Liver (tissue), 9 donors: ENCODE measurements around the gene P2RY1. TPM values are rescaled to one million over a fixed set of nuclear protein-coding genes. Genes with fewer than 3 reads are reported as not detected.
"Not testable (repeated sequence)": the region's sequence is repeated elsewhere in the genome, so short reads cannot be mapped to it uniquely, and the experiment has no call there.

Source experiments
- DNase-seq: peaks from one replicate; pipeline ENCODE4 v3.0.0-alpha.2; 2017; ENCODE audit warnings: low spot score
- H3K27ac ChIP-seq, 2 donors: one replicate each; pipeline ENCODE4 v1.7.0; 2013; ENCODE audit warnings: inconsistent platforms in 2 of 2, low read length in 2 of 2, control low read depth in 1 of 2, low read depth in 1 of 2, mild to moderate bottlenecking in 1 of 2
- H3K27me3 ChIP-seq, 4 donors: one replicate each; pipeline versions ENCODE4 v1.6.1 to v1.7.0; 2013; ENCODE audit warnings: low read length in 3 of 4, inconsistent platforms in 1 of 4, mild to moderate bottlenecking in 1 of 4, moderate library complexity in 1 of 4; ENCODE audit not compliant: control insufficient read depth in 4 of 4, insufficient read depth in 4 of 4
- H3K36me3 ChIP-seq, 4 donors: one replicate each; pipeline versions ENCODE4 v1.6.1 to v1.7.0; 2013; ENCODE audit warnings: low read length in 3 of 4, mild to moderate bottlenecking in 3 of 4, low read depth in 1 of 4, moderate library complexity in 1 of 4; ENCODE audit not compliant: control insufficient read depth in 4 of 4, insufficient read depth in 3 of 4
- H3K4me1 ChIP-seq, 4 donors: one replicate each; pipeline versions ENCODE4 v1.6.1 to v1.7.0; 2013; ENCODE audit warnings: low read length in 3 of 4, mild to moderate bottlenecking in 3 of 4, moderate library complexity in 1 of 4; ENCODE audit not compliant: control insufficient read depth in 4 of 4, insufficient read depth in 4 of 4
- H3K4me3 ChIP-seq, 3 donors: one replicate each; pipeline versions ENCODE4 v1.6.1 to v1.7.0; 2013; ENCODE audit warnings: low read length in 3 of 3, control low read depth in 1 of 3, low read depth in 1 of 3, mild to moderate bottlenecking in 1 of 3
- H3K9ac ChIP-seq, 2 donors: one replicate each; pipeline ENCODE4 v1.7.0; 2013; ENCODE audit warnings: low read length in 2 of 2, mild to moderate bottlenecking in 2 of 2, moderate library complexity in 2 of 2, control low read depth in 1 of 2, low read depth in 1 of 2
- H3K9me3 ChIP-seq, 4 donors: one replicate each; pipeline versions ENCODE4 v1.6.1 to v1.7.0; 2013; ENCODE audit warnings: low read length in 3 of 4; ENCODE audit not compliant: control insufficient read depth in 4 of 4
- ATF3 ChIP-seq: IDR thresholded peaks from 2 replicates; pipeline ENCODE4 v1.6.1; 2016; ENCODE audit warnings: antibody characterized with exemption
- CTCF ChIP-seq: fragments of 150-350 bp; IDR thresholded peaks from 2 replicates; pipeline ENCODE4 v1.5.1; 2017; ENCODE audit warnings: improper control_type of control experiment, low read depth, low read length; ENCODE audit not compliant: missing input control
- EGR1 ChIP-seq, 2 donors: IDR thresholded peaks; 2 replicates each; pipeline ENCODE4 v1.6.1; 2016 to 2018; ENCODE audit warnings: antibody characterized with exemption in 2 of 2, low read depth in 2 of 2
- FOXA1 ChIP-seq: IDR thresholded peaks from 2 replicates; pipeline ENCODE4 v1.6.1; 2016; ENCODE audit warnings: antibody characterized with exemption
- FOXA2 ChIP-seq: IDR thresholded peaks from 2 replicates; pipeline ENCODE4 v1.6.1; 2016; ENCODE audit warnings: antibody characterized with exemption
- GABPA ChIP-seq, 2 donors: IDR thresholded peaks in 1 of 2; conservative IDR thresholded peaks in 1 of 2; 2 replicates each; pipeline ENCODE4 v1.6.1; 2016; ENCODE audit warnings: antibody characterized with exemption in 2 of 2, mild to moderate bottlenecking in 1 of 2, moderate library complexity in 1 of 2
- HNF4A ChIP-seq, 2 donors: conservative IDR thresholded peaks; 2 replicates each; pipeline ENCODE4 v1.6.1; 2016; ENCODE audit warnings: antibody characterized with exemption in 2 of 2, mild to moderate bottlenecking in 2 of 2
- HNF4G ChIP-seq: IDR thresholded peaks from 2 replicates; pipeline ENCODE4 v1.6.1; 2016; ENCODE audit warnings: antibody characterized with exemption
- JUND ChIP-seq, 2 donors: IDR thresholded peaks; 2 replicates each; pipeline ENCODE4 v1.6.1; 2016; ENCODE audit warnings: antibody characterized with exemption in 2 of 2
- MAX ChIP-seq: IDR thresholded peaks from 2 replicates; pipeline ENCODE4 v1.6.1; 2016; ENCODE audit warnings: antibody characterized with exemption
- NR2F2 ChIP-seq: IDR thresholded peaks from 2 replicates; pipeline ENCODE4 v1.6.1; 2016; ENCODE audit warnings: antibody characterized with exemption
- RAD21 ChIP-seq, 2 donors: IDR thresholded peaks; 2 replicates each; pipeline ENCODE4 v1.6.1; 2016; ENCODE audit warnings: antibody characterized with exemption in 2 of 2, mild to moderate bottlenecking in 2 of 2
- REST ChIP-seq: IDR thresholded peaks from 2 replicates; pipeline ENCODE4 v1.6.1; 2016; ENCODE audit warnings: antibody characterized with exemption, mild to moderate bottlenecking
- RXRA ChIP-seq, 2 donors: IDR thresholded peaks; 2 replicates each; pipeline ENCODE4 v1.6.1; 2017 to 2018; ENCODE audit warnings: antibody characterized with exemption in 2 of 2, mild to moderate bottlenecking in 1 of 2
- SP1 ChIP-seq: IDR thresholded peaks from 2 replicates; pipeline ENCODE4 v1.6.1; 2018; ENCODE audit warnings: antibody characterized with exemption, mild to moderate bottlenecking
- TAF1 ChIP-seq: conservative IDR thresholded peaks from 2 replicates; pipeline ENCODE4 v1.6.1; 2016; ENCODE audit warnings: antibody characterized with exemption, mild to moderate bottlenecking
- YY1 ChIP-seq: IDR thresholded peaks from 2 replicates; pipeline ENCODE4 v1.6.1; 2016; ENCODE audit warnings: antibody characterized with exemption, mild to moderate bottlenecking
- WGBS: extraction: QIAGEN DNeasy Blood & Tissue Kit; methylation state at CpG from one replicate; pipeline ENCODE4 v1.1.7; 2013; 5-methylcytosine and 5-hydroxymethylcytosine counted together
- polyA plus RNA-seq, 2 donors: library from polyadenylated mRNA; stranded (reverse) in 1 of 2; unstranded in 1 of 2; fragments of 200-250 nt in 1 of 2; fragments of >200 nt in 1 of 2; fragmentation: Nextera tagmentation in 1 of 2; extraction: Ambion mirVana in 1 of 2; gene quantifications; one replicate each; pipeline versions ENCODE4 v1.2.1 to v1.2.3, GENCODE V29; 2013 to 2015
- total RNA-seq, 2 donors: library from RNA; depleted of rRNA; stranded (reverse); fragments of >200 nt; gene quantifications; one replicate each; pipeline ENCODE4 v1.2.3, GENCODE V29; 2014
- TF ChIP-seq, protein P1 (sequence below): IDR thresholded peaks from 2 replicates; pipeline ENCODE4 v1.6.1; 2016; ENCODE audit warnings: antibody characterized with exemption
- donor health status: healthy.
- donor health status: healthy.
- donor health status: healthy.
- donor health status: healthy.
- donor health status: healthy.

P2RY1 gene
- total and polyA plus RNA-seq, 4 donors, result 0.54 to 7.5 (median 1.9) TPM

- H3K36me3 ChIP-seq, result no peaks in the 10 kb centered on the region
- H3K4me3 ChIP-seq, result no peak overlapping the region
- H3K4me1 ChIP-seq, result no peaks in the 10 kb centered on the region
- no peak overlapping the region for H3K27ac ChIP-seq
- TF ChIP-seq RAD21 (IDR thresholded peaks at IDR 0.05) (no peak), SP1 (no peak), HNF4A (conservative IDR thresholded peaks at IDR 0.05) (no peak), EGR1 (IDR thresholded peaks at IDR 0.05; ENCODE audit: low read depth in 2 of 2) (no peak), JUND (IDR thresholded peaks at IDR 0.05) (no peak), FOXA1 (no peak), HNF4G (no peak)
- H3K27me3 ChIP-seq, result no peaks in the 10 kb centered on the region
- H3K9ac ChIP-seq, result no peak overlapping the region
- DNase-seq, result no peak
- no peaks in the 10 kb centered on the region for H3K9me3 ChIP-seq
These were observed 30.8 kb downstream of the P2RY1 start for GRCh38 chr3:152865668-152866245.

- Histone ChIP-seq H3K9ac (no peak overlapping the region), H3K27ac (no peak overlapping the region), H3K27me3 (no peaks in the 10 kb centered on the region), H3K4me3 (no peak overlapping the region), H3K9me3 (no peaks in the 10 kb centered on the region), H3K4me1 (no peaks in the 10 kb centered on the region), H3K36me3 (no peaks in the 10 kb centered on the region)
- WGBS, result 84% methylated on average over 5 of the region's 5 CpGs
- no peak for DNase-seq
- TF ChIP-seq CTCF, result no peak
- no peak for TF ChIP-seq GABPA (IDR thresholded peaks at IDR 0.05 in 1 of 2, conservative IDR thresholded peaks at IDR 0.05 in 1 of 2)
- TF ChIP-seq FOXA2, result no peak
- TF ChIP-seq EGR1 (IDR thresholded peaks at IDR 0.05; ENCODE audit: low read depth in 2 of 2), result no peak
- TF ChIP-seq YY1, result no peak
- TF ChIP-seq HNF4A (conservative IDR thresholded peaks at IDR 0.05), result no peak
- TF ChIP-seq REST, result no peak
- no peak for TF ChIP-seq TAF1
- TF ChIP-seq SP1, result no peak
- no peak for TF ChIP-seq FOXA1
- TF ChIP-seq JUND (IDR thresholded peaks at IDR 0.05), result no peak
- no peak for TF ChIP-seq HNF4G
- no peak for TF ChIP-seq MAX
- TF ChIP-seq, protein P1, sequence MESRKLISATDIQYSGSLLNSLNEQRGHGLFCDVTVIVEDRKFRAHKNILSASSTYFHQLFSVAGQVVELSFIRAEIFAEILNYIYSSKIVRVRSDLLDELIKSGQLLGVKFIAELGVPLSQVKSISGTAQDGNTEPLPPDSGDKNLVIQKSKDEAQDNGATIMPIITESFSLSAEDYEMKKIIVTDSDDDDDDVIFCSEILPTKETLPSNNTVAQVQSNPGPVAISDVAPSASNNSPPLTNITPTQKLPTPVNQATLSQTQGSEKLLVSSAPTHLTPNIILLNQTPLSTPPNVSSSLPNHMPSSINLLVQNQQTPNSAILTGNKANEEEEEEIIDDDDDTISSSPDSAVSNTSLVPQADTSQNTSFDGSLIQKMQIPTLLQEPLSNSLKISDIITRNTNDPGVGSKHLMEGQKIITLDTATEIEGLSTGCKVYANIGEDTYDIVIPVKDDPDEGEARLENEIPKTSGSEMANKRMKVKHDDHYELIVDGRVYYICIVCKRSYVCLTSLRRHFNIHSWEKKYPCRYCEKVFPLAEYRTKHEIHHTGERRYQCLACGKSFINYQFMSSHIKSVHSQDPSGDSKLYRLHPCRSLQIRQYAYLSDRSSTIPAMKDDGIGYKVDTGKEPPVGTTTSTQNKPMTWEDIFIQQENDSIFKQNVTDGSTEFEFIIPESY, result no peak
- TF ChIP-seq RXRA (IDR thresholded peaks at IDR 0.05), result no peak
- no peak for TF ChIP-seq ATF3
- TF ChIP-seq NR2F2, result no peak
- no peak for TF ChIP-seq RAD21 (IDR thresholded peaks at IDR 0.05)
These were observed 35.1 kb downstream of the P2RY1 start for GRCh38 chr3:152870027-152870426.

DNA sequence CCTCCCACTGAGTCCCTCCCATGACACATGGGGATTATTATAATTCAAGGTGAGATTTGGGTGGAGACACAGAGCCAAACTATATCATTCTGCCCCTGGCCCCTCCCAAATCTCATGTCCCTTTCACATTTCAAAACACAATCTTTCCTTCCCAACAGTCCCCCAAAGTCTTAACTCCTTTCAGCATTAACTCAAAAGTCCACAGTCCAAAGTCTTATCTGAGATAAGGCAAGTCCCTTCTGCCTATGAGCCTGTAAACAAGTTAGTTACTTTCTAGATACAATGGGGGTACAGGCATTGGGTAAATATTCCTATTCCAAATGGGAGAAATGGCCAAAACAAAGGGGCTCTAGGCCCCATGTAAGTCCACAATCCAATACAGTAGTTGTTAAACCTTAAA is 38.4 kb downstream of the P2RY1 start:
- H3K27me3 ChIP-seq, H3K4me3 ChIP-seq: not testable (repeated sequence)

More for the DNA sequence above, 38.4 kb downstream of the P2RY1 start:
- H3K27ac ChIP-seq, DNase-seq, H3K4me1 ChIP-seq, H3K36me3 ChIP-seq, H3K9me3 ChIP-seq, H3K9ac ChIP-seq: not testable (repeated sequence)
